EL (cell line): ENCODE results near the gene ANXA7.
A peak's percentile ranks its signal among the peaks of the same experiment; 100 is the strongest.

Source experiments
- DNase-seq: peaks from one replicate; pipeline ENCODE4 v3.0.0-alpha.2; 2016

The ANXA7 gene

GRCh38 chr10:73413528-73414229 is at the start of gene ANXA7:
TSS of gene ANXA7 (minus strand) at chr10:73414058. CDS start at chr10:73400856, 13,202 bp downstream.
- peak; percentile 86 for DNase-seq

GRCh38 chr10:73460897-73461296 is 47.0 kb upstream of the ANXA7 start:
- no peak for DNase-seq

- DNase-seq: no peak
Measured at GRCh38 chr10:73459683-73460314, 45.9 kb upstream of the ANXA7 start.

- DNase-seq: no peak
Measured at GRCh38 chr10:73456187-73456890, 42.5 kb upstream of the ANXA7 start.

GRCh38 chr10:73449113-73449512 is 35.3 kb upstream of the ANXA7 start:
- no peak for DNase-seq

- no peak for DNase-seq
Measured at GRCh38 chr10:73448384-73448783, 34.5 kb upstream of the ANXA7 start.

- no peak for DNase-seq
Measured at GRCh38 chr10:73446926-73447325, 33.1 kb upstream of the ANXA7 start.

GRCh38 chr10:73444457-73444856 is 30.6 kb upstream of the ANXA7 start:
- DNase-seq: no peak

GRCh38 chr10:73439605-73440312 is 25.9 kb upstream of the ANXA7 start:
- DNase-seq: peak; percentile 76

- DNase-seq: peak; percentile 35
Measured at GRCh38 chr10:73439055-73439454, 25.2 kb upstream of the ANXA7 start.

GRCh38 chr10:73433538-73433867 is 19.6 kb upstream of the ANXA7 start, which contains the start of gene MSS51:
TSS of gene MSS51 (minus strand) at chr10:73433561. CDS start at chr10:73428284, 5,277 bp downstream.
- no peak for DNase-seq

GRCh38 chr10:73432646-73433537 is 19.0 kb upstream of the ANXA7 start:
- DNase-seq: no peak

- no peak for DNase-seq
Measured at GRCh38 chr10:73426318-73426717, 12.5 kb upstream of the ANXA7 start.

- no peak for DNase-seq
Measured at GRCh38 chr10:73424478-73424877, 10.6 kb upstream of the ANXA7 start.

- no peak for DNase-seq
Measured at GRCh38 chr10:73423309-73423708, 9.5 kb upstream of the ANXA7 start.

GRCh38 chr10:73416571-73416970 is 2.7 kb upstream of the ANXA7 start:
- DNase-seq: no peak

- DNase-seq: peak; percentile 8
Measured at GRCh38 chr10:73414230-73414945, 530 bp upstream of the ANXA7 start.

GRCh38 chr10:73413108-73413527 is 740 bp downstream of the ANXA7 start:
- DNase-seq: peak; percentile 45

- DNase-seq: no peak
Measured at GRCh38 chr10:73410897-73411296, 3.0 kb downstream of the ANXA7 start.

GRCh38 chr10:73408978-73409521 is 4.8 kb downstream of the ANXA7 start:
- no peak for DNase-seq

- DNase-seq: no peak
Measured at GRCh38 chr10:73408061-73408460, 5.8 kb downstream of the ANXA7 start.
